Measurements from ENCODE around the gene FMO1.
"Not testable (repeated sequence)": the region's sequence is repeated elsewhere in the genome, so short reads cannot be mapped to it uniquely, and the experiment has no call there.

FMO1 gene, protein sequence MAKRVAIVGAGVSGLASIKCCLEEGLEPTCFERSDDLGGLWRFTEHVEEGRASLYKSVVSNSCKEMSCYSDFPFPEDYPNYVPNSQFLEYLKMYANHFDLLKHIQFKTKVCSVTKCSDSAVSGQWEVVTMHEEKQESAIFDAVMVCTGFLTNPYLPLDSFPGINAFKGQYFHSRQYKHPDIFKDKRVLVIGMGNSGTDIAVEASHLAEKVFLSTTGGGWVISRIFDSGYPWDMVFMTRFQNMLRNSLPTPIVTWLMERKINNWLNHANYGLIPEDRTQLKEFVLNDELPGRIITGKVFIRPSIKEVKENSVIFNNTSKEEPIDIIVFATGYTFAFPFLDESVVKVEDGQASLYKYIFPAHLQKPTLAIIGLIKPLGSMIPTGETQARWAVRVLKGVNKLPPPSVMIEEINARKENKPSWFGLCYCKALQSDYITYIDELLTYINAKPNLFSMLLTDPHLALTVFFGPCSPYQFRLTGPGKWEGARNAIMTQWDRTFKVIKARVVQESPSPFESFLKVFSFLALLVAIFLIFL

DNA sequence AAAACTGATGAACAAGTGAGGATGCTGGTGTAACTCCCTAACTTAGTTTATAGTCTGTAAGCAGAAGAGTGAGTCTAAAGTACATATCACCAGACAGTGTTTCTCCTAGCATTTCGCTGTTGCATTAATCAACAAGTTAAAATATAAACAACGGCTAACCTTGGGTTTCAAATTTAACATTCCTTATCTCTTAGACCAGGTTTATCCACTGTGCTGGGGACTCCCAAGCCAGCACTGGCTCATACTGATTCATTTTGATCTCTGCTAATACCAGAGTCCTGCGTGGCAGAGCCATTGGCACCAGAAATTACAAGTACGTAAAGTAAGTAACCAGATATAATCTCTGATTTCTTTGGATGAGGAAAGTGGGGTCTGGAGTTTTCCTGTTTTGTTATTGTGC lies at the start of gene FMO1:
Gene FMO1, plus strand, starts transcription at position 193 of the 400 bp plus-strand sequence. CDS start 9,594 bp downstream, outside the sequence.
- DNase-seq (ENCODE audit: low spot score) (no peak), FAIRE-seq (no peak)

DNA sequence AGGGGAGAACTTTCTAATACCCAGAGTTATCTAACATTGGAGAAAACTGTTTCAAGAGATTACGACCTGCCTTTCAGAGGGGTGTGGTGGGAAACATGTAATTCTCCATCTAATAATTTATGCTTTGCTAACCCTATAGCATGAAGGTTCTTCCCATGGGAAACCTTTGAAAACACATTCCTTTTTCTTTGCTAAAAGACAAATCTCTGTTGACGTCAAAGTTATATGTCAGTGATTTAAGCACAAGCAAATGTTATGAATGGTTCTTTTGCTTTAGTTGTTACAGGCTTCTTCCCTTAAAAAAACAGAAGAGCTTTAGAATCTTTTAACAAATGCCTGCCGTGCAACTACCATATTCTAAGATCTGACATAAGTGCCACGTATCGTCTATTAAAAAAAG lies 44.0 kb upstream of the FMO1 start:
- DNase-seq (ENCODE audit: low spot score) (no peak), FAIRE-seq (no peak)

DNA sequence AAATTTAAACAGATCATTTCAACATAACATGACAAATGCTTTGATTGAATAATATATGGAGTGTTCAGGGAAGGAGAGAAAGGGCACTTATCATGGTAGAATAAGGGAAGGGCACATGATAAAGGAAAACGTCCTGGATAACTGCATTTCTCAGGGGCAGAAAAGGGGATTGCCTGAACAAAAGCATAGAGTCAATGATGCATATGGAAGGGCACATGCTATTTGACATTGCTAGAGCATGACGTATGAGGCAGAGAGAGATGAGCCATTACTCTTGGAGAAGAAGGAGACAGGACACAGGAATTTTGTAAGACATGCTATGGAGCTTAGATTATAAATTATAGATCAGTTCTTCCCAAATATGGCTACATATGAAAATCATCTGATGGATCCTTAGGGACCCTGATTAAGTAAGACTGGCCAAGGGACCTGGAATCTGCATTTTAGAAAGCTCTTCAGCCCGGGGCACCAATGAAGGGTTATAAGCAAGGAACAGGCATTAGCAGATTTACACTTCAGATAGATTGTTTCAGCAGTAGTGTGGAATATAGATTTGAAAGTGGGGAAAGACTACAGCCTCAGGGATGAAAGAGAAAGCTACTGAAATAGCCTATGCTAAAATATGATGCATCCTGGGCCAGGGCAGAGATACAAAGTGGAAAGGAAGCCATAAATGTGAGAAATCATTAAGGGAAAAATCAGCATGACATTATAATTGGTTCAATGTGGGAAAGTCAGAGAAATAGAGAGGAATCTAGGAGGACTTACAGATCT lies 41.9 kb upstream of the FMO1 start:
- FAIRE-seq (no peak), DNase-seq (ENCODE audit: low spot score) (no peak)

DNA sequence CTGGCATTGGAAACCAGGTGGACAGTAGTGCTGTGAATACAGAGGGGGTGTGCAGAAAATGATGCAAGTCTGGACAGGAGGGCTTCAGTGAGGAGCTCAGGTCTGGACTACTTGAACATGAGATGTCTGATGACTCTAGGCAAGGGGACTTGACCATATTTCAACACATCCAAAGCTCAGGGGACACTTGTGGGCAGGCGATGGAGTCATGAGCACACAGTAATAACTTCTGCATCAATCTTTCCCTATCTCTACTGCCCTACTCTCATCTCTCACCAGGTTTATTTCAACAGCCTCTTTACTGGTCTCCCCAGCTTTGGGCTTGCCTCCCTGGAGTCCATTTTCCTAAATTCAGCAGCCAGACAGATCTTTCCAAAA lies 41.3 kb upstream of the FMO1 start:
- no peak for FAIRE-seq
- no peak for DNase-seq (ENCODE audit: low spot score)

DNA sequence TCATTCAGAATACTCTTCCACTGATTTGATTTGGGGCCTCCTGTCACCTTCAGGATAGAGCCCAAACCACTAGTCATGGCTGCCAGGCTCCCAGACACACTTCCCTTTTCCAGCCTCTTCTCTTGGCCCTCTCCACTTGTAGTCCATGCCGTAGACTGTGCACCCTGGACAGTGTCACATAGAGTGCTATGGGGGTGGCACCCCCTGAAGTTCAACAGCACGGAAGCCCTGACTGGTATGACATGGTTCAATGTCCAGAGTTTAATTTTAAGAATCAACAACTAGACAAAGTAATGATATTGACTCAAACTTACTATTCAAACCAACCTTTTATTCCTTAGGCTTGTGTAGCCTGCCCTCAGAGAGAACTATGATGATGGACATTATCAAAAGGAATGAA lies 40.9 kb upstream of the FMO1 start:
- FAIRE-seq (no peak), DNase-seq (ENCODE audit: low spot score) (no peak)

DNA sequence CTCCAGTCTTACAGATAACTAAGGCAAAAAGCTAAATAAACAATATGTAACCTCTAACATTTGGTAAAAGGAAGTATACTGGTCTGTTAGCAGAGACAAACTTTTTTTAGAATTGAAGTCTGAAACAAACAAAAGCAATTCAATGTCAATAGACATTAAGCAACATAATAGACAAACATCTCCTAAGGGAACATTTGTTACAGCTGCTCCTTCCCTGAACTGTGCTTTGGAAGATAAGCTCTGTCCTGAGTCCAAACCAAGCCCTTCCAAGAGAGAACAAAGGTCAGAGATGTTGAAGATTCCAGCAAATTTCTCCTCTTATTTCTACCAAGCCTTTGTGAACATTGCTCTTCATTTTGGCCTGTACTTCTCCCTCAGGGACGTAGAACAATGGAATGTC lies 37.9 kb upstream of the FMO1 start:
- DNase-seq (ENCODE audit: low spot score) (no peak), FAIRE-seq (no peak)

DNA sequence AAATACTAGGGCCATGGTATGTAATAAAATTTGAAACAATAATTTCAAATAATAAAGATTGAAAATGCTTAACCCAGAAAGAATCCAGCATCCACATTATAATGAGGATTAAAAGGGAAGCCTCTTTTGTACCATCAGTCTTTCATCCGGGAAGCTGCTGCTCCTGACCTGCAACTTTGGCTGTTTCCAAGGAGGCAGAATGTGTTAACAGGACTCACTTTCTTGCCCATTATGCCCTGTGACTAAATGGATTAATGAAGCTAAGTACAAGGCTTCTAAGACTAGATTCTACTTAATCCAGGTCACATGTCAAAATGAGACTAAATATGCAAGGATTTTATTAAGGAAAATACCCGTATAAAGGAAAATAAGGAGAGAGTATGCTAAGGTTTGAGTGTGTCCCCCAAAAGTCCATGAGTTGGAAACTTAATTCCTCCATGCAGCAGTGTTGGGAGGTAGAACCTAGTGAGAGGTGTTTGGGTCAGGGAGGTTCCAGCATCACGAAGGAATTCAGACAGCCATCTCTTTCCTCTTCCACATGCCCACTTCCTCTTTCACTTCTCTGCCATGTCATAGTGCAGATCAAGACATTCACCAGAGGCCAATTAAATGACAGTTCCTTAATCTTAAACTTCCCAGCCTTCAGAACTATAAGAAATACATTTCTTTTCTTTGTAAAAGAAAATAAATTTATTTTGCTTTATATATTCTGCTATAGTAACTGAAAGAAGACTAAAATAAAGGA lies 35.5 kb upstream of the FMO1 start:
- FAIRE-seq = no peak
- DNase-seq (ENCODE audit: low spot score) = no peak

DNA sequence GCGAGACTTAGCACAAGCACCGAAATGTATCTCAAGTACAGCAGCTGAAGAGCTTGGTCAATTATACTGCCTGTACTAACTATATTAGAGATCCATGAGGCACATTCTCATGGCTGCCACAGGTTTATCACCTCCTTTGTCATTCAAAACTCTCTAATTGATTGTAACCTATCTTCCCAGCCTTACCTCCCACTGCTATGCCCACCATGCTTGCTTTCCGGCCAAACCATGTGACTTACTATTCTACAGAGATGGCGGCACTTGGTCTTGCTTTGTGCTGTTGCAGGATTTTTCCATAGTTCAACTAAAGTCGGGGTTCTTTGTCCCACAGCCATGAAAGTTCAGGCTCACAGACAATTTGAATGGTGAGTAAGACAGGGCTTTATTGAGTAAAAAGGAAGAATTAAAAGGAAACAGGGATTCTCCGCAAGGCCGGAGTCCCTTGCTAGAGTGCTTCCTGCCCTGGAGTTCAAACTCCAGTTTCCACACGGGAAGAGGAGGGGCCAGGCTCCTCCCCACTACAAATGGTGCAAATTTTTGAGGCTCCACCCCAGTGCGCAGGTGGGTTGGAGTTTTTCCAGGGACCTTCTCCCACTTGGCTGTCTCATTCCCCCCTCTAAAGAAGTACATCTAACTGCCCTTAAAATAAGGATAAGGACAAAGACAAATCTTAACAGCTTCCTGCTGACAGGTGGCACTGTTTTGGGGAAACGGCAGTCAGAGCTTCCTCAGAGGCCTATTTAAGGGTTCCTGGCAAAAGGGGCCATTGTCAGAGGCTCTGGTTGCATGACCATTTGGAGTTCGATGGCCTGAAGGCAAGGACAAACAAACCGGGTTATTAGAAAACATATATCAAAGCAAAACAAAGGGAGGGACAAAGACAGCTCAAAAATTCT lies 34.5 kb upstream of the FMO1 start:
- no peak for DNase-seq (ENCODE audit: low spot score)
- FAIRE-seq = no peak

DNA sequence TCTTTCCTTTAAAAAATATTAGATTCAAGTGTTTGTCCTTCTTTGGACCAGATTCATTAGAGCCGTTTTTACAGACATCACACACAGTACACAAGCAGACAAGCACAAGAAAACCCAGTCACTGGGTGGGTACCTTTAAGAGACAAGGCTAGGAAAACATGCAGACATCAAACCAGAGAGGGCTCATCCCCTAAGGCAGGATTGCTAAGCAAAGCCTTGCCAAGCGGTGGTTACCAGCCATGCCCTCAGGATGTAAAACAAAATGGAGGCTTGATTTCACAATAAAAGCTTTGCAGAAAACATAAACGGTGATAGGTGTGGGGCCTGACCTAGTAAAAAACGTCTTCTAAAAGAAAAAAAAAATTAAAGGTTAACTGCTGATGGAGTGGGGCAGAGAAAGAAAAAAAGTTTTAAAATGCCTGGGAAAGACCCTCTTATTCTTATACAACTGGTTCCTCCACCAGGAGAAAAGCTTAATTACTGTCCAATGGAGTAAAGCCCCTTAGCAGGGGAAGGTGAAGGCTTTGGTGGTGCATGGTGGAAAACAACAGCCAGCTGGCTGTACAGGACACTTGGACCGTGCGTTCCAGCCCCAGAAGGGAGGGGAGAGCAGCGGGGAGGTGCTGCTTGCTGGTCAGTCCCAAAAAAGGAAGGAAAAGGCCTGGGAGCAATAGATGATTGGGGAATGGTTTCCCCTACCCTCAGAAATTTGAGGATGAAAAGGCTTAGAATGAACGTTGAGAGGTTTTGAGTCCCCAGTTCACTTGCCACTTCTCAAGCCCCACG lies 30.4 kb upstream of the FMO1 start:
- DNase-seq (ENCODE audit: low spot score) (no peak), FAIRE-seq (no peak)

DNA sequence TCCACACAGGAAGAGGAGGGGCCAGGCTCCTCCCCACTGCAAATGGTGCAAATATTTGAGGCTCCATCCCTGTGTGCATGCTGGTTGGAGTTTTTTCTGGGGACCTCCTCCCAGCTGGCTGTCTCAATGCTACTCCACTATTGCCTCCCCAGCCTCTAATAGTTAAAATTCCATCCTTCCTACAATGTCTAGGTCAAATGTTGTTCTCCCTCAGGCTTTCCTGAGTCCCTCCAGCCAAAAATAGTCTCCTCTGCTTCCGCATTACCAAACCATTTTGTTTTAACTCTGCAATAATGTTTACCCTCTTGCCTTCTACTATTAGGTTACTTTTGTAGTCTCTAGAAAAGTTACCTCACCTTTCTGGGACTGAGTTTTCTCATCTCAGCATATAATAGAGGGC lies 29.6 kb upstream of the FMO1 start:
- no peak for DNase-seq (ENCODE audit: low spot score)
- FAIRE-seq = no peak

DNA sequence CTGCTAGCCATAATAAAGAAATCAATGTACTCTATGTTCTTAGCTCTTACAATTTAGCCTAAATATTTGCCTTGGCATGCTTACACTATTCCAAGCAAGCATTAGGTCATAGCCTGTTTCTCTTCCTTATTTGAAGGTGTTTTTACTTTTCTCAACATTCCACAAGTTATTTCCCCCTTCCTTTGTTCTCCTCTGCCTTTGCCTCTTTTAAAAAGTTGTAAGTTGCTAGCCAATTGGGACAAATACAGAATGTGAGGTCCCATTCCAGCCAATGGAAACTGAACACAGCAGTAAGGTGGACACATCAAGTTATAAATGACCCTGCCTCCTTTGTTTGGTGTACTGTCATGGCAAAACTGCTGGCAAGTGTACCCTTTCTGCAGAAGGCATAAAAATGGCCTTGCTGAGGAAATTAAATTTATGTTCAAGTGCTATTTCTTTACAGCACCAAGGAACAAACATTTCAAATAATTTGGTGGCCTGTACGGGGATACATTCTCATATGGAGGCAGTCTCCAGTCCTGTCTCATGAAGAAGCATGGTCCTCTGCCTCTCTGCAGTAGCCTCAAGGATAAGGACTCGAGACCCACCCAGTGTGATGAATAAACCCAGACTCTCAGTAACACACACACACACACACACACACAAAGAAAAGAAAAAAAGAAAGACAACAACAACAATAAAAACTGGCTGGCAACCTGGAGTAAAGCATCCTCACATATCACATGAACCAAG lies 28.8 kb upstream of the FMO1 start:
- DNase-seq (ENCODE audit: low spot score) (no peak), FAIRE-seq (no peak)

DNA sequence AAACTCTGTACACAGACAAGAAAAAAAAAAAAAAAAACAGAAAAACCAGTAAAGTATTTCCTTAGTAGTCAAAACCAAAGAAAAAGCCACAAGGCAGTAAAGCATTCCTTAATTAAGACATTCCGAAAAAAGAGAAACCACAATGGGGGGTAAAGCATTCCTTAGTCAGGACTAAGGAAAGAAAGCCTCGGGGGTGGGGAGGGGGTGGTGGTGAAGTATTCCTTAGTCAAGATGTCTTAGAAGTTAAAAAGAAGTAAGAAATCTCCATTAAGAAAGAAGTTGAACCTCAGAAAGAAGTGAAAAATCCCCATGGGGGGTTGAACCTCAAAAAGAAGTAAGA lies 28.2 kb upstream of the FMO1 start:
- DNase-seq (ENCODE audit: low spot score) (peak; percentile 10), FAIRE-seq (no peak)

DNA sequence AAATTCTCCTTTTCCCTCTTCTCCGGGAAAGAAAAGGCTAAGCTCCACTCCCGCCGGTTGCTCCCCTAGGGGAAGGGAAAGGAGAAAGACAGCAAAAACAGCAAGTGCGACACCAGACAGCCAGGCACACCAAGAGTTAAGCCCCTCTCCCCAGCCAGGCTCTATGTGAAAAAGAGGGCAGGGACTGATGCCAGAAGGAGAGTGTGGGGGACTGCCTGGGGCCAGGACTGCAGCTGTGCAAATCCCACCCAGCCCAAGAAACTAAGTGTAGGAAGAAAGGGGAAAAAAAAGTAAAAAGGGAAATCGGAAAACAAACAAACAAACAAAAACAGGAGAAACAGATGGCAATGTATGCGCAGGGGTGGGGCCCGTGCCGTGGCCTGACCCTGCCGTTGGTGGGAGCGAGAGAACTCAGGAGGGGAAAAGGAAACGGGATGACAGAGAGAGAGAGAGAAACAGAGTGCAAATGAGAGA lies 27.7 kb upstream of the FMO1 start:
- no peak for FAIRE-seq

DNA sequence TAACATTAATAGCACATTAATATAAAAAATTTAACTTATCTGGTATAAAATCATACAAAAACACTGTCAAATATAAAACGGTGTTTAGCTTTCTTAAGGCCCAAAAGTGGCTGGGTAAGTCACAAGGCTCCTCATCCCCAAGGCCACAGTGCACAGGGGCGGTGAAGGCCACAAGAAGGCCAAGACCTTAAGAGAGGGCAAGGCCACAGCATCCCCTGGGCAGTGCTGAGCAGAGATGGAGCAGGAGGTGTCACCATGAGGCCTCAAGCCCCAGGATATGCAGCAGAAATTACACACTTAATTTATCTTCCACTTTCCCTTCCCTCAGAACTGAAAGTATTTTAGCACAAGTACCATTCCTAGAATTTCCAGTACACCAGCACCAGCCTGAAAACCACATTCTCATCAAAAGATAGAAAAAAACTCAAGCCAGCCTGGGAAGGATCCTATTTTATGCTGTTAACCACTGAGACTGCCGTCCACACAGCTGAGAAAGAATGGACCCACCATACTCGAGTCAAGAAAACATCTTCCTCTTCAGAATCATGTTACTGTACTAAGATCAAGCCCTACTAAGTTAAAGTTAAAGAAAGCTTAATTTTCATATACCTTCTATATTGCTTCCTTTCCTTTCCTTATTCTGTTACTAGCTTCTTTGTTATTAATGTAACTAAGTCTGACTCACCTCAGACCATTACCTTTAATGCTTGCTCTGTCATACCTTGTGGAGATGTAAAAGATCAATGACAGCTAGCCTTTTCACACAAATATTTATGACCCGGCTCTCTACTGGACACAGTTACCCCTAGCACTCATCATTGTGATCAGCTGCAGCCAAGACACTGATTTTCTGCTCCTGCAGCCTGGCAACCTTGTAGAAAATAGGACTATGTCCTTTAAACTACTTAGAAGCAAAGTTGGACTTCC lies 26.4 kb upstream of the FMO1 start:
- FAIRE-seq (no peak), DNase-seq (ENCODE audit: low spot score) (no peak)

More for the DNA sequence above, 27.7 kb upstream of the FMO1 start:
- no peak for DNase-seq (ENCODE audit: low spot score)

DNA sequence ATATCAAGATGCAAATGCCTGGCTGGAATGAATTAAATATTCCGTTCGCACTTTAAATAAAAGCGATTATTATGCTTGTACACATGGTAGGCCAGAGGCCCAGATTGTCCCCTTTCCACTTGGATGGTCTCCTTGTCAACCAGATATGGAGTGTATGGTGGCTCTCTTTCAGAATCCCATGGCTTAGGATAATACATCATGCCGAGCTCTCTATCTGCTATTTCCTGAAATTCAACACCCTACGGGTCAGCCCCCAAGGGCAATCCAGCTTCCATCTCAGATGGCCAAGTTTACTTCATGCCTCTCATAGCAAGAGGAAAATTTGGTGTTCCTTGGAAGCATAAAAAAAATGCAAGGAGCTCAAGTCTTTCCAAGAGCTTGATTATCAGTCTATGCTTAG lies 25.4 kb upstream of the FMO1 start:
- FAIRE-seq = no peak
- no peak for DNase-seq (ENCODE audit: low spot score)

DNA sequence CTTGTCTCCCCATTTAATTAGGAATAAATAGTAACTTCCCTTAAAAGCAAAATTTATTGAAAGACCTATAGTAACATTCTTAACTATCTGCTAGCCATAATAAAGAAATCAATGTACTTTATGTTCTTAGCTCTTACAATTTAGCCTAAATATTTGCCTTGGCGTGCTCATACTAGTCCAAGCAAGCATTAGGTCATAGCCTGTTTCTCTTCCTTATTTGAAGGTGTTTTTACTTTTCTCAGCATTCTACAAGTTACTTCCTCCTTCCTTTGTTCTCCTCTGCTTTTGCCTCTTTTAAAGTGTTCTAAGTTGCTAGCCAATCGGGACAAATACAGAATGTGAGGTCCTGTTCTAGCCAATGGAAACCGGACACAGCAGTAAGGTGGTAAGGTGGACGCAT lies 24.0 kb upstream of the FMO1 start:
- FAIRE-seq = not testable (repeated sequence)

DNA sequence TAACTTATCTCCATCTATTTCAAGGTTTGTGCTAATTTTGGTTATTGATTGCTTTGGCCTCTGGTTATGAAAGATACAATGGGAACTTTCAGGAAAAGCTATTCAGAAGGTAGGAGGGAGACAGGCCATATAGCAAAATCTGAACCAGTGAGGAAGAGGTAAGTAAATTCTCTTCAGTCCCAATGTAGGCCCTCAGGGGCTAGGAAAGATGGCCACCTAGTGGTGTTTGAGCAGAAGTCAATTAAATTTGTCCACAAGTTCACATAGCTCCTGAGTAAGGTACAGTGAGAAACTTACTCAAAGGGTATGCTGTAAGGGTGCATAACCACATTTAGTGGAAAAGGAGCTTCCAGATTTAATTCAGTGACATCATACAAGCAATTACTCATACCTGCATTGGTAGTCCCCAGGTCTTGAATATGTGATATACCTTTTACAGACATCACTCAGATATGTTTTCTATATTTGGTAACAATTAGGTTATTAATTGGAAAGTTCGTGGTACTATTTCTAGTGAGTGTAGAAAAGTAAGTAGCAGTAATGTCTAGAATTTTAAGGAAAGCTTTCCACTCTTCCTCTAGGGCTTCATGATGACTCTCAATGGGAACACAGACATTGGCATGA lies 21.4 kb upstream of the FMO1 start:
- DNase-seq (ENCODE audit: low spot score) (peak; percentile 41), FAIRE-seq (no peak)

More for the DNA sequence above, 24.0 kb upstream of the FMO1 start:
- DNase-seq (ENCODE audit: low spot score) = not testable (repeated sequence)

DNA sequence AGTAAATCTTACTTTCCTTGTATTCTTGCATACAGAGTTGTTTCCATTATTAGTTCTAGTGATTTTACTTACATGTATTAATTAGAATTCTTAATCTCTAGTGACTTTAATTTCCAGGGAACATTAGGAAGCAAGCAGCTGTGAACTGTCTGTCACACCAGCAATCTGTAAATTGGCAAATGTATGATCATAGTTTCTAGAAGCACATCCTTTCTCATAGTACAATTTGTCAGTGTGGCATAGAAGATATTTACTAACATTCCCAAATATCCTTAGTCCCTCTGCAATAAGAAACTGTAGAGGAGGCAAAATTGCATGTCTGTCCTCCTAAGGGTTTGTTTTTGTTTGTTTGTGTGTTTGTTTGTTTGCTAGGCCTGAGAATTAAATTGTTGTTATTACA lies 17.0 kb upstream of the FMO1 start:
- no peak for DNase-seq (ENCODE audit: low spot score)
- FAIRE-seq = no peak
